PC-3 (cell line): ENCODE results near the gene HAO1.

Source experiments
- EZH2 ChIP-seq: fragments of 300-600 bp; sonication (generic); IDR thresholded peaks from one replicate; pipeline ENCODE4 v1.6.1; 2017; ENCODE audit warnings: antibody characterized with exemption, mild to moderate bottlenecking, low read length; ENCODE audit not compliant: unreplicated experiment
- EZH2phosphoT487 ChIP-seq: fragments of 300-600 bp; sonication (generic); IDR thresholded peaks from 2 replicates; pipeline ENCODE4 v1.6.1; 2018; ENCODE audit warnings: mild to moderate bottlenecking, antibody characterized with exemption, low read length, borderline replicate concordance
- TF ChIP-seq, protein P1 (sequence below): fragments of 300-600 bp; sonication (generic); conservative IDR thresholded peaks from 2 replicates; pipeline ENCODE4 v1.5.1; 2017; ENCODE audit warnings: antibody characterized with exemption, low read depth, mild to moderate bottlenecking, low read length

DNA sequence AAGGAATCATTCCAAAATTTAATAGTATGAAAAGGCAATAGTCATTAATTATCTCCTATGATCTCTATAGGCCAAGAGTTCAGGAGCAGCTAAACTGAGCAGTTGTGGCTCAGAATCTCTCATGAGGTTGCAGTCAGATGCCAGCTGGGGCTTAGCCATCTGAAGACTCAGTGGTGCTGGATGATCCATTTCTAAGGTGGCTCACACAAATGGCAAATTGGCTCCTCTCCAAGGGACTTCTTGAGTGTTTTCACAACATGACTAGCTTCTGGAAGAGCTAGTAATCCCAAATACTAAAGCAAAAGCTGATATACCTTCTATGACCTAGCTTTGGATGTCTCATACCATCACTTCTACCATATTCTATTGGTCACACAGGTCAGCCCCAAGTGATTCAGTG lies 104.2 kb downstream of the HAO1 start:
- TF ChIP-seq EZH2, result no peak
- TF ChIP-seq, protein P1, sequence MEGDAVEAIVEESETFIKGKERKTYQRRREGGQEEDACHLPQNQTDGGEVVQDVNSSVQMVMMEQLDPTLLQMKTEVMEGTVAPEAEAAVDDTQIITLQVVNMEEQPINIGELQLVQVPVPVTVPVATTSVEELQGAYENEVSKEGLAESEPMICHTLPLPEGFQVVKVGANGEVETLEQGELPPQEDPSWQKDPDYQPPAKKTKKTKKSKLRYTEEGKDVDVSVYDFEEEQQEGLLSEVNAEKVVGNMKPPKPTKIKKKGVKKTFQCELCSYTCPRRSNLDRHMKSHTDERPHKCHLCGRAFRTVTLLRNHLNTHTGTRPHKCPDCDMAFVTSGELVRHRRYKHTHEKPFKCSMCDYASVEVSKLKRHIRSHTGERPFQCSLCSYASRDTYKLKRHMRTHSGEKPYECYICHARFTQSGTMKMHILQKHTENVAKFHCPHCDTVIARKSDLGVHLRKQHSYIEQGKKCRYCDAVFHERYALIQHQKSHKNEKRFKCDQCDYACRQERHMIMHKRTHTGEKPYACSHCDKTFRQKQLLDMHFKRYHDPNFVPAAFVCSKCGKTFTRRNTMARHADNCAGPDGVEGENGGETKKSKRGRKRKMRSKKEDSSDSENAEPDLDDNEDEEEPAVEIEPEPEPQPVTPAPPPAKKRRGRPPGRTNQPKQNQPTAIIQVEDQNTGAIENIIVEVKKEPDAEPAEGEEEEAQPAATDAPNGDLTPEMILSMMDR, result no peak
- TF ChIP-seq EZH2phosphoT487, result no peak
